GM19240 (cell line): ENCODE data around the gene MGAT4A.
"Not testable (repeated sequence)": the region's sequence is repeated elsewhere in the genome, so short reads cannot be mapped to it uniquely, and the experiment has no call there.

Experiments used
- DNase-seq: peaks from one replicate; pipeline ENCODE4 v3.0.0; 2011; ENCODE audit warnings: low spot score; ENCODE audit not compliant: insufficient read length

MGAT4A gene

DNA sequence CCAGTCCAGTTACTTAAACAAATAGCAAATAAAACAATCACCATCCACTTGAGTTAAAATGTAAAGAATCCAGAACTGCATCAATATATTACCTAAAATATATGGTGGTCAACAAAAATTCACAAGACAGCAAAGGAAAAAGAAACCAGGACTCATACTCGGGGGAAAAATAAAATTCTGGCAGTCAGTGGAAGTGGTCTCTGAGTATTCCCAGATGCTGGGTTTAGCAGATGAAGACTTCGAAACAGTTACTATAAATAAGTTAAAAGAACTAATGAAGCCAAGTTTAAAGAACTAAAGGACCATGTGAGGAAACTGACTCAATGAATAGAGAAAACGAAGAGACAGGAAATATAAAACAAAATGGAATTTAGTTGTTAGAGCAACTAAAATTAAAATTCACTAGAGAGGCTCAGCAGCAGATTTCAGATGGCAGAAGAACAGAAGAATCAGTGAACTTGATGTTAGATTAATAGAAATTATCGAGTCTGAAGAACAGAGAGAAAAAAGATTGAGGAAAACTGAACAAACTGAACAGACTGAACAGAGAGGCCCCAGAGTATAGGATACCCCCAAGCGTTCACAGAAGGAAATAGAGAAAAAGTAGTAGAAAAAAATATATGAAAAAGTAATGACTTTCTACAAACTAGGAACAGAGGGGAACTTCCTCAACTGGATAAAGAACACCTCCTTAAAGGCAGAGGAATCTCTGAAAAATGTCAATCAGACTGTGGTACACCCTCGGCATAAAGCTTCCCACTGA lies 27.9 kb downstream of the MGAT4A start:
- no peak for DNase-seq

DNA sequence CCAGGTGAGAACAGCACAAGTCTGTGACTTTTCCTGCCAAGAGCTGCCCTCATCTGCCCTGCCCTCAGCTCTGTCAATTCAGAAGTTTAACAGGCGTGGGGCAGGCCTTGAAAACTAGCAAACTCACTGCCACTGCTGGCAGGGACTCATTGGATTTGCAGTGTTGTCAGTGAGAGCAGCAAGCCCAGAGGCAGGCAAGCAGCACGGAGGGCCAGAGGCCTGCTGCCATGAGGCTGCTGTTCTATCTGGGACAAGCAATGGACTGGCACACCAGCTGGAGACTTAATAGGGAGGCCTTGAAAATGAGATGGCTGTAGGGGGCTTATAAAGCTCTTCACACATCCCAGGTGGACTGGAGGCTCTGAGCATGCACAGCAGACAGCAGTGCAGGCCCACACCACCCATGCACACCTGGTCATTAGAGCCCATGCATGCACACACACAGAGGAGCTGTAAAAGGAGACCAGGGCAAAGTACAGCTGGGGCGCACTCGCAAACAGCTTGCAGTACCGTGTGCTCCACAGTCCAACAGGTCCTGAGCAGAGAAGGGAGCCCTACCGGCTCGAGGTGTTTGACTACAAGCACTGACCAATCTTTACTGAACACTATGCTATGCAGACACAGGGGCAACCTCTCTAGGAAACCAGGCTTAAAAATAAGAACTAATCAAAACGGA lies 28.7 kb downstream of the MGAT4A start:
- DNase-seq = no peak

DNA sequence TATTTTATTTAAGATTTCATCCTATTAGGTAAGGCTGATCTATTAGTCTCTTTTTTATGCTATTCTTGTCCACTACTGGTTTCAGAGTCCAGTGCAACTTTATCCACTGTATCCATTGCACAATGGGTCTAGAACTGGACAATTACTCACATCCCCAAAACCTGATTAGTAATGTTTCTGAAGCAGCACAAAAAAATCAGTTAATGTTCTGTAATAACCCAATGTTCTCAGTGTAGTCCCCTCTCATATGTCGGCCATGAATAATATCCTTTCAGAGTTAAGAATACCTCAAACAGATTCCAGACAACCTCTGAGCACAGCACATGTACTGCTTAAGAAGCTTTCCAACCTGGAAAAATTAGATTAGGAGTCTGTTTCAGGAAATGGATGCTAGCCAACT lies 29.7 kb downstream of the MGAT4A start:
- DNase-seq = no peak

DNA sequence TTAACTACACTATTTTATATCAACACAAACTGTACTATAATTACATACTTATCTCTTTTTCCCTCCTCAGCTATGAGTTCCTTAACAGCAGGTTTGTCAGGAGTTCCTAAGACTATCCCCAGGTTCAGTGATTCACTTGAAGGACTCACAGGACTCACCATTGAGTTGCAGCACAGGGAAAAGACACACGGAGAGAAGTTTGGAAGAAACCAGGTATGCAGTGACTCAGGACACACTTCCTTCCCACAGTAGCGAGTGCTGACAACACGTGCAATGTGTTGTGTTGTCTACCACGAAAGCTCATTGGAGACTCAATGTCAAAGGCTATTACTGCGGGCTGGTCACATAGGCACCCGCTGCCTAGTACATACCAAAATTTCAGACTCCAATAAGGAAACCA lies 32.0 kb downstream of the MGAT4A start:
- DNase-seq = no peak

DNA sequence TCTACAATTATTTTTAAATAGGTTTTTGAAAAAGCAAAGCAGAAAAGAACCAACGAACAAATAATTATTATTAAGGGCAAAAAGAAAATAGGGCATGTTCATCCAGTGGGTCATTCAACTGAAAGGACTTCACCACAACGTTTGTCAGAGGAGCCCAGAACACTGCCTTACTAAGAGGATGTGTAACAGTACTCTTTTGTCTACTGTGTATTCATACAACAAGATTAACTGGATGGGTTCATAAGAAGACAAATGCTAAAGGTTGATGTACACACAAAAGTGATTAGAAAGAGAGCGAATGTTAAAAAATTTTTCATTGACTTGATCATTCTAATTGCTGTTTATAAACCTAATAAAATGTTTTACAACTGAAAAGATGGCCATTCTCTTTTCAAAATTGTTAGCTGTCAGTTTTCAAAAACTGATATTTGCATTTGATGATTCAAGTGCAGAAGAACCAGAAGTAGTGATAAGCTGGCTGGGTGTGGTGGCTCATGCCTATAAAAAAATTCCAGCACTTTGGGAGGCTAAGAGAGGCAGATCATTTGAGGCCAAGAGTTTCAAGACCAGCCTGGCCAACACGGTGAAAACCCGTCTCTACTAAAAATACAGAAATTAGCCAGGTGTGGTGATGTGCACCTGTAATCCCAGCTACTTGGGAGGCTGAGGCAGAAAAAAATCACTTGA lies 33.1 kb downstream of the MGAT4A start:
- no peak for DNase-seq

DNA sequence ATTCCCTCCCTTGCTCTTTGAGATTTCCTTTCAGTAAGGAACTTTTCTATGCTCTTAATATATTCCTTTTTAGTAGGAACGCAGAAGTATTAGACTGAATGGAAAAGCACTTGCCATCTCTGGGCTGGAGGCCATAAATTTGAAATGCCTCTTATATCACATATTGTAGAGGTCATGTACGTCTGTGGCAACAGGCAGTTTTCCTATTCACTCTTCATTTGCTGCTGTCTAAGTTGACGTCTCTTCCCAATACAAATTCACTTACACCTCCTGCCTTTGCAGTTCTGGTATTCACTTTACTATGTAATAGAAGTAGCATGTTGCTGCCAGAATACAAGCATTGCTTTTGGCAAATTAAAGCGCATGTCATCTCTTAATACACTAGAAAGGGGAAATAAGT lies 34.7 kb downstream of the MGAT4A start:
- no peak for DNase-seq

- DNase-seq = no peak
Observed at GRCh38 chr2:98695255-98695654, 35.7 kb downstream of the MGAT4A start.

- DNase-seq = no peak
Observed at GRCh38 chr2:98693477-98693876, 37.5 kb downstream of the MGAT4A start.

DNA sequence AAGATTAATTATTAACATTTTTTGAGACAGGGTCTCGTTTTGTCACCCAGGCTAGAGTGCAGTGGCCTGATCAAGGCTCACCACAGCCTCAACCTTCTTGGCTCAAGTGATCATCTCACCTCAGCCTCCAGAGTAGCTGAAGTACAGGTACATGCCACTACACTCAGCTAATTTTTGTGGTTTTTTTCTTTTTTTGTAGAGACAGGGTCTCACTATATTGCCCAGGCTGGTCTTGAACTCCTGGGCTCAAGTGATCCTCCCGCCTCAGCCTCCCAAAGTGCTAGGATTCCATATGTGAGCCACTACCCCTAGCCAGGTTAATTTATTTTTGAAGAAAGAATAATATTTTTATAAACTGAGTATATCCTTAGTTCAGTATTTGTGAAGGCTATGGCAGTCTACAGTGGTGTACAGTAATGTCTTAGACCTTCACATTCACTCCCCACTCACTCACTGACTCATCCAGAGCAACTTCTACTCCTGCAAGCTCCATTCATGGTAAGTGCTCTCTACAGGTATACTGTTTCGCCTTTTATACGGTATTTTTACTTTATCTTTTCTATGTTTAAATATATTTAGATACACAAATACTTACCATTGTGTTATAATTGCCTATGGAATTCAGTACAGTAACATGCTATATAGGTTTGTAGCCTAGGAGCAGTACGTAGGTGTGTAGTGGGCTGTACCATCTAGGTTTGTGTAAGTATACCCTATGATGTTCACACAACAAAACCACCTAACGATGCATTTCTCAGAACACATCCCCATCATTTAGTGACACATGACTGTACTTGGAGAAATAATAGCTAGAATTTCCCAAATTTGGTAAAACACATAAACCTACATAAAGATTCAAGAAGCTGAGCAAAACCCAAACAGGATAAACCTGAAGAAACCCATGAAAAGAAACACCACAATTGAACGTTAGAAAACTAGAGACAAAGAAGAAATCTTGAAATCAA lies 38.6 kb downstream of the MGAT4A start:
- no peak for DNase-seq

DNA sequence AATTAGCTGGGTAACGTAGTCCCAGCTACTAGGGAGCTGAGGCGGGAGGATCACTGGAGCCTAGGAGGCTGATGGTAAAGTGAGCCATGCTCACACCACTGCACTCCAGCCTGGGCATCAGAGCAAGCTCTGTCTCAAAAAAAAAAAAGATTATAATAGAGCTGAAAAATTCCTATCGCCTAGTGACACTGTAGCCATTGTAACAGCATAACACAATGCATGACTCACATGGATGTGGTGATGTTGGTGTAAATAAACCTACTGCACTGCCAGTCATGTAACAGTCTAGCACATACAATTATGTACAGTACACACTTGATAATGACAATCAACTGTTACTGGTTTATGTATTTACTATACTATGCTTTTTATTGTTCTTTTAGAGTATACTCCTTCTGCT lies 39.6 kb downstream of the MGAT4A start:
- DNase-seq = no peak

GRCh38 chr2:98685930-98686887 lies 44.7 kb downstream of the MGAT4A start:
- DNase-seq = no peak

- no peak for DNase-seq
Observed at GRCh38 chr2:98683728-98684127, 47.2 kb downstream of the MGAT4A start.

GRCh38 chr2:98676742-98677141 lies 54.2 kb downstream of the MGAT4A start:
- no peak for DNase-seq

DNA sequence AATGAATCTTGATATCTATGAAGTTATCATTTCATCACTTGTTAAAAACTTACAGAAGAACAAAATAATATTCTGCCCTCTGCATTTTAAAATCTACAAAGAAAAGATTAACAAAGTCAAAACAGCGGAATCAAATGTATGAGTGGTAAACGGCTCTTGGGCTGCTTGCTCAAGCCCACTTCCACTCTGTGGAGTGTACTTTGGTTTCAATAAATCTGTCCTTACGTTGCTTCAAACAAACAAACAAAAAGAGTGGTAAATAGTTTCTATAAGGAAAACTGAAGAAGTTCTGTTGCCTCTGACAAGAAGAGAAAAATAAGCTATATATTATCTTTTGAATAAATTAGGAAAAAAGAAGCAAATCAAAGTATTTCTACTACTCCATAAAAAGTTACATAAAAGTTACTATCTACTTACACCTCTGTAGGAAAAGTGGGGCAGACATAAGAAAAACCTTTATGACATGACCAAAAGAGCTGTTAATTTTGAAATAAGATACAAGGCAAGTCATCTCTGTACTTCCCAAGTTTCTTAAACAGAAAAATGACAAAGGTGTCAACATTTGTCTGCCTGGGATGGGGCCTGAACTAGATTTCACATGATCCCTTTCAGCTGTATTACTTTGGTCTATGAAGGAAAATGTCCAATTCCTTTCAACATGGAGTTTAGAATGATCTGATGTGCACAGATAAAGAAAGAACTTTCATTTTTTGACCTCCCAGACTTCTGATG lies 56.5 kb downstream of the MGAT4A start:
- DNase-seq = no peak

- DNase-seq = no peak
Observed at GRCh38 chr2:98669675-98670074, 61.3 kb downstream of the MGAT4A start.

- no peak for DNase-seq
Observed at GRCh38 chr2:98665677-98666076, 65.3 kb downstream of the MGAT4A start.

GRCh38 chr2:98664323-98664722 lies 66.6 kb downstream of the MGAT4A start:
- DNase-seq = no peak

GRCh38 chr2:98663511-98664090 lies 67.3 kb downstream of the MGAT4A start:
- DNase-seq = no peak

GRCh38 chr2:98659491-98659840 lies 71.5 kb downstream of the MGAT4A start:
- not testable (repeated sequence) for DNase-seq
